SK-N-SH (cell line): ENCODE measurements around the gene TMEM231. TPM values are rescaled to one million over a fixed set of nuclear protein-coding genes. Genes with fewer than 3 reads are reported as not detected.

ENCODE experiments used
- CTCF ChIA-PET: fragments of 300-600, 350-600 bp; formaldehyde crosslinking; extraction: SDS; loops from one replicate; lab custom pipeline; 2021; lab: Yijun Ruan, JAX
- POLR2A ChIA-PET: fragments of 350-600 bp; sonication (Branson Sonifier 250); formaldehyde crosslinking; extraction: SDS; loops from one replicate; lab custom pipeline; 2020; ENCODE audit warnings: antibody characterized with exemption, inconsistent platforms; lab: Yijun Ruan, JAX
- DNase-seq: peaks from one replicate; pipeline ENCODE4 v3.0.0; 2012
- H2AFZ ChIP-seq: fragments of 200-600 bp; sonication (generic); 2 replicates; pipeline ENCODE4 v1.8.1; 2016; ENCODE audit warnings: antibody characterized with exemption, mild to moderate bottlenecking, low read depth
- H3F3A ChIP-seq: fragments of 200-600 bp; sonication (generic); replicated peaks from 2 replicates; pipeline ENCODE3; 2016; ENCODE audit warnings: antibody characterized with exemption, mild to moderate bottlenecking; ENCODE audit not compliant: insufficient read depth
- H3K27ac ChIP-seq, 2 experiments: fragments of 200-500 bp in 1 of 2; fragments of 200-600 bp in 1 of 2; sonication (Bioruptor generic) in 1 of 2; sonication (generic), shearing (Covaris generic) in 1 of 2; 2 replicates each; pipeline versions ENCODE4 v1.5.1 to v1.6.1; 2014 to 2016; ENCODE audit warnings: low read depth in 2 of 2, inconsistent platforms in 1 of 2, low read length in 1 of 2, mild to moderate bottlenecking in 1 of 2, mixed read lengths in 1 of 2
- H3K27me3 ChIP-seq: fragments of 200-600 bp; sonication (generic), shearing (Covaris generic); 2 replicates; pipeline ENCODE4 v1.6.1; 2016; ENCODE audit warnings: mixed run types; ENCODE audit not compliant: insufficient read depth
- H3K36me3 ChIP-seq, 2 experiments: fragments of 200-500 bp in 1 of 2; fragments of 200-600 bp in 1 of 2; sonication (Bioruptor generic) in 1 of 2; sonication (generic) in 1 of 2; replicated peaks in 1 of 2; 2 replicates each; pipeline versions ENCODE3 to v1.5.1; 2014 to 2016; ENCODE audit warnings: low read length in 1 of 2, mild to moderate bottlenecking in 1 of 2; ENCODE audit not compliant: insufficient read depth in 2 of 2, control insufficient read depth in 1 of 2
- H3K4me1 ChIP-seq, 2 experiments: fragments of 200-500 bp in 1 of 2; fragments of 200-600 bp in 1 of 2; sonication (Bioruptor generic) in 1 of 2; sonication (generic), shearing (Covaris generic) in 1 of 2; 2 replicates each; pipeline versions ENCODE4 v1.5.1 to v1.6.1; 2014 to 2016; ENCODE audit warnings: low read depth in 1 of 2, low read length in 1 of 2, mixed run types in 1 of 2; ENCODE audit not compliant: insufficient read depth in 2 of 2, control insufficient read depth in 1 of 2
- H3K4me2 ChIP-seq: fragments of 200-600 bp; sonication (generic), shearing (Covaris generic); 2 replicates; pipeline ENCODE4 v1.6.1; 2017; ENCODE audit warnings: mixed run types
- H3K4me3 ChIP-seq, 2 experiments: fragments of 200-500 bp in 1 of 2; fragments of 200-600 bp in 1 of 2; sonication (Bioruptor generic) in 1 of 2; sonication (generic), shearing (Covaris generic) in 1 of 2; 2 replicates each; pipeline versions ENCODE4 v1.5.1 to v1.8.1; 2014 to 2016; ENCODE audit warnings: low read depth in 2 of 2, inconsistent platforms in 1 of 2, low read length in 1 of 2, mild to moderate bottlenecking in 1 of 2, mixed read lengths in 1 of 2, moderate library complexity in 1 of 2
- H3K79me2 ChIP-seq: fragments of 200-600 bp; sonication (generic); 2 replicates; pipeline ENCODE4 v1.8.1; 2017; ENCODE audit warnings: mild to moderate bottlenecking; ENCODE audit not compliant: insufficient read depth
- H3K9ac ChIP-seq: fragments of 200-600 bp; sonication (generic); 2 replicates; pipeline ENCODE4 v1.6.1; 2017; ENCODE audit warnings: mixed run types
- H3K9me2 ChIP-seq: fragments of 200-600 bp; sonication (generic); 2 replicates; pipeline ENCODE4 v1.6.1; 2017; ENCODE audit warnings: mixed run types
- H3K9me3 ChIP-seq: fragments of 200-600 bp; sonication (generic); 2 replicates; pipeline ENCODE4 v1.6.1; 2017; ENCODE audit warnings: mixed run types, mild to moderate bottlenecking, moderate library complexity
- H4K20me1 ChIP-seq: fragments of 200-600 bp; sonication (generic); 2 replicates; pipeline ENCODE4 v1.6.1; 2017; ENCODE audit warnings: mild to moderate bottlenecking, mixed run types; ENCODE audit not compliant: insufficient read depth
- ELF1 ChIP-seq: IDR thresholded peaks from 2 replicates; pipeline ENCODE4 v1.4.0; 2012
- EP300 ChIP-seq, 2 experiments: IDR thresholded peaks; 2 replicates each; pipeline versions ENCODE4 v1.4.0 to v1.6.1; 2012; ENCODE audit warnings: borderline replicate concordance in 1 of 2, low read depth in 1 of 2, low read length in 1 of 2
- FOXJ3 ChIP-seq: sonication (generic); formaldehyde crosslinking; IDR thresholded peaks from 2 replicates; pipeline ENCODE4 v1.5.1; 2020; ENCODE audit warnings: mild to moderate bottlenecking, missing genetic modification reagents
- GATA2 ChIP-seq: sonication (generic); formaldehyde crosslinking; IDR thresholded peaks from 2 replicates; pipeline ENCODE4 v1.5.0; 2020; ENCODE audit warnings: mild to moderate bottlenecking, missing genetic modification reagents
- MEF2A ChIP-seq: IDR thresholded peaks from 2 replicates; pipeline ENCODE4 v1.4.0; 2012; ENCODE audit warnings: low read depth, borderline replicate concordance
- MXI1 ChIP-seq: IDR thresholded peaks from 2 replicates; pipeline ENCODE4 v1.6.1; 2012; ENCODE audit warnings: mild to moderate bottlenecking, low read depth, low read length, improper control_type of control experiment
- TAF1 ChIP-seq: IDR thresholded peaks from 2 replicates; pipeline ENCODE4 v1.6.1; 2012; ENCODE audit warnings: low read depth, mild to moderate bottlenecking, low read length, moderate library complexity, borderline replicate concordance
- TEAD4 ChIP-seq: IDR thresholded peaks from 2 replicates; pipeline ENCODE4 v1.4.0; 2012; ENCODE audit warnings: mild to moderate bottlenecking, borderline replicate concordance; ENCODE audit not compliant: insufficient read depth
- WGBS: methylation state at CpG from one replicate; pipeline ENCODE4 v1.1.6; 2017; ENCODE audit warnings: low lambda C conversion rate; 5-methylcytosine and 5-hydroxymethylcytosine counted together
- polyA plus RNA-seq, 3 experiments: library from polyadenylated mRNA; depleted of rRNA; stranded (reverse); fragments of >200 nt; gene quantifications; 2 replicates each; pipeline ENCODE4 v1.2.3, GENCODE V29; 2012
- TF ChIP-seq, protein P1 (sequence below): IDR thresholded peaks from 2 replicates; pipeline ENCODE4 v1.4.0; 2012; ENCODE audit warnings: low read depth
- TF ChIP-seq, protein P2 (sequence below): IDR thresholded peaks from 2 replicates; pipeline ENCODE4 v1.4.0; 2012; ENCODE audit warnings: low read depth, borderline replicate concordance
- TF ChIP-seq, protein P3 (sequence below): IDR thresholded peaks from 2 replicates; pipeline ENCODE4; 2012
- TF ChIP-seq, protein P4 (sequence below): IDR thresholded peaks from 2 replicates; pipeline ENCODE4 v1.4.0; 2012; ENCODE audit warnings: low read depth, borderline replicate concordance
- TF ChIP-seq, protein P5 (sequence below): fragments of 150-350 bp; IDR thresholded peaks from 2 replicates; pipeline ENCODE4 v1.6.1; 2016; ENCODE audit warnings: mild to moderate bottlenecking, low read depth, low read length

The TMEM231 gene
- polyA plus RNA-seq, 1 of the 3 experiments (the other 2 are of a cell fraction) = 18.1 TPM

DNA sequence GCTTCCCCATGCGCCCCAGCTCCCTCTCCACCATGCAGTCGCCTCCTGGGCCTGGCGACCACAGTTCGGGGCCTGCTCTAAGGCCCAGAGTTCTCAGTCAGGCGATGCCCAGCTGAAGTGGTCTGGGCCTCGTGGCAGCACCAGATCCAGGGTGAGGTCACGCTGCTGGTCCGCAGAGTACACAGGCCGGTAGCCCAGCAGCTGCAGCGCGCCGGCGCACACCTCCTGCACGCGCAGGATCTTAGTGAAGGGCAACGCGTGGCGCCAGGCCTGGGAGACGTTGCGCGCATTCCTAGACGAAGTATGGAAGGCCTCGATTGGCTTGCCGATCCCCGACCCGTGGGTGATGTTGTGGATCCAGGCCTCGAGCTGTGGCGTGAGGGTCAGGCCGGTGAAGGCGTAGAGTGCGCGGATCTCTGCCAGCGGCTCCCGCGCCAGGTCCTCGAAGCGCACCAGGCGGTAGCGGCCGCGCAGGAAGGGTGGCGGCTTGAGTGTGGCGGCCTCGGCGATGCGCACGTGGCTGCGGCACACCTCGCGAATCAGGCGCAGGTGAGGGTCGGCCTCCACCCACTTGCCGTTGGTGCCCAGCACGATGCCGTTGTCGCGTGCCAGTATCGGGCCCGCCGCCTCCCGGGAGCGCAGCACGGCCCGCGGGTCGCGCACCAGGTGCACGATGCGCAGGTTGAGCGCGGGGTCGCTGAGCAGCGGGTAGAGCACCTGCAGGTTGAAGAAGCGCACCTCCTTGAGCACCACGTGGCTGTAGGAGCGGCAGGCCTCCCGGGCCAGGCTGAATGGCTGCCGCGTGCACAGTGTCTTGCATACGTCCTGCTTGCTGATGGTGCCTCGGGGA, 26.8 kb downstream of the TMEM231 start:
- Histone ChIP-seq H4K20me1 (no peaks in the 10 kb centered on the region), H3K27me3 (no peaks in the 10 kb centered on the region), H3K79me2 (no peaks in the 10 kb centered on the region), H3K36me3 (no peaks in the 10 kb centered on the region), H3K4me2 (no peak overlapping the region), H3F3A (no peaks in the 10 kb centered on the region), H2AFZ (no peak overlapping the region), H3K4me1 (no peaks in the 10 kb centered on the region), H3K4me3 (no peak overlapping the region), H3K9me2 (no peaks in the 10 kb centered on the region), H3K9me3 (no peaks in the 10 kb centered on the region), H3K27ac (no peak overlapping the region), H3K9ac (no peak overlapping the region)
- TF ChIP-seq EP300 (IDR thresholded peaks at IDR 0.05; ENCODE audit: borderline replicate concordance in 1 of 2, low read depth in 1 of 2, low read length in 1 of 2) = no peak
- TF ChIP-seq ELF1 = no peak
- TF ChIP-seq, protein P1, sequence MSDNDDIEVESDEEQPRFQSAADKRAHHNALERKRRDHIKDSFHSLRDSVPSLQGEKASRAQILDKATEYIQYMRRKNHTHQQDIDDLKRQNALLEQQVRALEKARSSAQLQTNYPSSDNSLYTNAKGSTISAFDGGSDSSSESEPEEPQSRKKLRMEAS = no peak
- TF ChIP-seq TEAD4 = no peak
- TF ChIP-seq TAF1 = no peak
- TF ChIP-seq, protein P2, sequence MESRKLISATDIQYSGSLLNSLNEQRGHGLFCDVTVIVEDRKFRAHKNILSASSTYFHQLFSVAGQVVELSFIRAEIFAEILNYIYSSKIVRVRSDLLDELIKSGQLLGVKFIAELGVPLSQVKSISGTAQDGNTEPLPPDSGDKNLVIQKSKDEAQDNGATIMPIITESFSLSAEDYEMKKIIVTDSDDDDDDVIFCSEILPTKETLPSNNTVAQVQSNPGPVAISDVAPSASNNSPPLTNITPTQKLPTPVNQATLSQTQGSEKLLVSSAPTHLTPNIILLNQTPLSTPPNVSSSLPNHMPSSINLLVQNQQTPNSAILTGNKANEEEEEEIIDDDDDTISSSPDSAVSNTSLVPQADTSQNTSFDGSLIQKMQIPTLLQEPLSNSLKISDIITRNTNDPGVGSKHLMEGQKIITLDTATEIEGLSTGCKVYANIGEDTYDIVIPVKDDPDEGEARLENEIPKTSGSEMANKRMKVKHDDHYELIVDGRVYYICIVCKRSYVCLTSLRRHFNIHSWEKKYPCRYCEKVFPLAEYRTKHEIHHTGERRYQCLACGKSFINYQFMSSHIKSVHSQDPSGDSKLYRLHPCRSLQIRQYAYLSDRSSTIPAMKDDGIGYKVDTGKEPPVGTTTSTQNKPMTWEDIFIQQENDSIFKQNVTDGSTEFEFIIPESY = no peak
- TF ChIP-seq FOXJ3 (CRISPR knock-in tag) = no peak
- TF ChIP-seq, protein P3, sequence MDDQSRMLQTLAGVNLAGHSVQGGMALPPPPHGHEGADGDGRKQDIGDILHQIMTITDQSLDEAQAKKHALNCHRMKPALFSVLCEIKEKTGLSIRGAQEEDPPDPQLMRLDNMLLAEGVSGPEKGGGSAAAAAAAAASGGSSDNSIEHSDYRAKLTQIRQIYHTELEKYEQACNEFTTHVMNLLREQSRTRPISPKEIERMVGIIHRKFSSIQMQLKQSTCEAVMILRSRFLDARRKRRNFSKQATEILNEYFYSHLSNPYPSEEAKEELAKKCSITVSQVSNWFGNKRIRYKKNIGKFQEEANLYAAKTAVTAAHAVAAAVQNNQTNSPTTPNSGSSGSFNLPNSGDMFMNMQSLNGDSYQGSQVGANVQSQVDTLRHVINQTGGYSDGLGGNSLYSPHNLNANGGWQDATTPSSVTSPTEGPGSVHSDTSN = no peak
- TF ChIP-seq, protein P4, sequence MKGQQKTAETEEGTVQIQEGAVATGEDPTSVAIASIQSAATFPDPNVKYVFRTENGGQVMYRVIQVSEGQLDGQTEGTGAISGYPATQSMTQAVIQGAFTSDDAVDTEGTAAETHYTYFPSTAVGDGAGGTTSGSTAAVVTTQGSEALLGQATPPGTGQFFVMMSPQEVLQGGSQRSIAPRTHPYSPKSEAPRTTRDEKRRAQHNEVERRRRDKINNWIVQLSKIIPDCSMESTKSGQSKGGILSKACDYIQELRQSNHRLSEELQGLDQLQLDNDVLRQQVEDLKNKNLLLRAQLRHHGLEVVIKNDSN = no peak
- no peak for TF ChIP-seq MEF2A
- TF ChIP-seq GATA2 (CRISPR knock-in tag) = no peak
- TF ChIP-seq, protein P5, sequence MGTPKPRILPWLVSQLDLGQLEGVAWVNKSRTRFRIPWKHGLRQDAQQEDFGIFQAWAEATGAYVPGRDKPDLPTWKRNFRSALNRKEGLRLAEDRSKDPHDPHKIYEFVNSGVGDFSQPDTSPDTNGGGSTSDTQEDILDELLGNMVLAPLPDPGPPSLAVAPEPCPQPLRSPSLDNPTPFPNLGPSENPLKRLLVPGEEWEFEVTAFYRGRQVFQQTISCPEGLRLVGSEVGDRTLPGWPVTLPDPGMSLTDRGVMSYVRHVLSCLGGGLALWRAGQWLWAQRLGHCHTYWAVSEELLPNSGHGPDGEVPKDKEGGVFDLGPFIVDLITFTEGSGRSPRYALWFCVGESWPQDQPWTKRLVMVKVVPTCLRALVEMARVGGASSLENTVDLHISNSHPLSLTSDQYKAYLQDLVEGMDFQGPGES = no peak
- no peak for TF ChIP-seq MXI1
- ChIA-PET POLR2A (no interaction called here), CTCF (interaction anchor here (0.6 to 1.3 kb wide), 2 partner anchors 12 to 109 kb away, joined by 4 to 5 read pairs; no protein-coding TSS in a partner anchor)
- 95% methylated on average over 61 of the region's 81 CpGs for WGBS
- no peak for DNase-seq
